CD4-positive, alpha-beta T cell treated with Interleukin-4 for 4 hours (primary cell): Measurements from ENCODE around the gene TCF7L2.
"Not testable (repeated sequence)": the region's sequence is repeated elsewhere in the genome, so short reads cannot be mapped to it uniquely, and the experiment has no call there.

ENCODE experiments used
- DNase-seq: peaks from one replicate; pipeline ENCODE4 v3.0.0-alpha.2; 2020

TCF7L2 gene

GRCh38 chr10:113047963-113048781 lies 98.1 kb downstream of the TCF7L2 start:
- no peak for DNase-seq

GRCh38 chr10:113049881-113050280 lies 99.8 kb downstream of the TCF7L2 start:
- DNase-seq: no peak

GRCh38 chr10:113052076-113052830 lies 102.2 kb downstream of the TCF7L2 start:
- DNase-seq: no peak

- no peak for DNase-seq
These were observed 103.0 kb downstream of the TCF7L2 start for GRCh38 chr10:113053091-113053490.

GRCh38 chr10:113053881-113054280 lies 103.8 kb downstream of the TCF7L2 start:
- DNase-seq: no peak

GRCh38 chr10:113055458-113055857 lies 105.4 kb downstream of the TCF7L2 start:
- no peak for DNase-seq

- no peak for DNase-seq
These were observed 106.0 kb downstream of the TCF7L2 start for GRCh38 chr10:113056030-113056429.

GRCh38 chr10:113056441-113057021 lies 106.5 kb downstream of the TCF7L2 start:
- DNase-seq: no peak

- DNase-seq: no peak
These were observed 108.0 kb downstream of the TCF7L2 start for GRCh38 chr10:113057948-113058522.

GRCh38 chr10:113058523-113059370 lies 108.7 kb downstream of the TCF7L2 start:
- DNase-seq: no peak

GRCh38 chr10:113059371-113059780 lies 109.3 kb downstream of the TCF7L2 start:
- no peak for DNase-seq

GRCh38 chr10:113060201-113061053 lies 110.4 kb downstream of the TCF7L2 start:
- DNase-seq: no peak

- DNase-seq: no peak
These were observed 111.0 kb downstream of the TCF7L2 start for GRCh38 chr10:113061054-113061430.

- no peak for DNase-seq
These were observed 111.5 kb downstream of the TCF7L2 start for GRCh38 chr10:113061557-113061956.

- DNase-seq: no peak
These were observed 113.3 kb downstream of the TCF7L2 start for GRCh38 chr10:113063043-113063967.

- DNase-seq: no peak
These were observed 114.0 kb downstream of the TCF7L2 start for GRCh38 chr10:113064039-113064438.

GRCh38 chr10:113066120-113066519 lies 116.1 kb downstream of the TCF7L2 start:
- not testable (repeated sequence) for DNase-seq

- DNase-seq: no peak
These were observed 116.7 kb downstream of the TCF7L2 start for GRCh38 chr10:113066561-113067312.

GRCh38 chr10:113067501-113067900 lies 117.5 kb downstream of the TCF7L2 start:
- DNase-seq: no peak
